ENCODE measurements around the gene STIM2.
"Not testable (repeated sequence)": the region's sequence is repeated elsewhere in the genome, so short reads cannot be mapped to it uniquely, and the experiment has no call there.

Gene STIM2

GRCh38 chr4:26870576-26871262, 10.1 kb downstream of the STIM2 start:
- DNase-seq, result no peak

GRCh38 chr4:26871611-26872010, 11.0 kb downstream of the STIM2 start:
- DNase-seq, result no peak

GRCh38 chr4:26873391-26874026, 12.9 kb downstream of the STIM2 start:
- no peak for DNase-seq

- no peak for DNase-seq
Measured at GRCh38 chr4:26874110-26874509, 13.5 kb downstream of the STIM2 start.

GRCh38 chr4:26877406-26877805, 16.8 kb downstream of the STIM2 start:
- no peak for DNase-seq

- no peak for DNase-seq
Measured at GRCh38 chr4:26877961-26878360, 17.3 kb downstream of the STIM2 start.

- peak; percentile 16 for DNase-seq
Measured at GRCh38 chr4:26878794-26879391, 18.3 kb downstream of the STIM2 start.

- DNase-seq, result no peak
Measured at GRCh38 chr4:26879805-26880204, 19.2 kb downstream of the STIM2 start.

- no peak for DNase-seq
Measured at GRCh38 chr4:26884026-26884425, 23.4 kb downstream of the STIM2 start.

- no peak for DNase-seq
Measured at GRCh38 chr4:26884486-26884988, 23.9 kb downstream of the STIM2 start.

- no peak for DNase-seq
Measured at GRCh38 chr4:26885912-26886274, 25.3 kb downstream of the STIM2 start.

- no peak for DNase-seq
Measured at GRCh38 chr4:26887143-26887542, 26.5 kb downstream of the STIM2 start.

- no peak for DNase-seq
Measured at GRCh38 chr4:26887809-26888208, 27.2 kb downstream of the STIM2 start.

GRCh38 chr4:26889356-26889755, 28.7 kb downstream of the STIM2 start:
- DNase-seq, result no peak

- no peak for DNase-seq
Measured at GRCh38 chr4:26891054-26891453, 30.4 kb downstream of the STIM2 start.

- DNase-seq, result no peak
Measured at GRCh38 chr4:26891867-26892266, 31.2 kb downstream of the STIM2 start.

- no peak for DNase-seq
Measured at GRCh38 chr4:26892480-26893150, 32.0 kb downstream of the STIM2 start.

GRCh38 chr4:26893491-26893890, 32.9 kb downstream of the STIM2 start:
- DNase-seq, result no peak

- DNase-seq, result not testable (repeated sequence)
Measured at GRCh38 chr4:26894881-26895280, 34.2 kb downstream of the STIM2 start.

GRCh38 chr4:26896636-26897035, 36.0 kb downstream of the STIM2 start:
- peak; percentile 60 for DNase-seq

- DNase-seq, result no peak
Measured at GRCh38 chr4:26899991-26900390, 39.4 kb downstream of the STIM2 start.

- DNase-seq, result no peak
Measured at GRCh38 chr4:26900765-26901164, 40.1 kb downstream of the STIM2 start.

GRCh38 chr4:26905172-26905571, 44.5 kb downstream of the STIM2 start:
- no peak for DNase-seq
